ENCODE results near the gene CARS1.

DNA sequence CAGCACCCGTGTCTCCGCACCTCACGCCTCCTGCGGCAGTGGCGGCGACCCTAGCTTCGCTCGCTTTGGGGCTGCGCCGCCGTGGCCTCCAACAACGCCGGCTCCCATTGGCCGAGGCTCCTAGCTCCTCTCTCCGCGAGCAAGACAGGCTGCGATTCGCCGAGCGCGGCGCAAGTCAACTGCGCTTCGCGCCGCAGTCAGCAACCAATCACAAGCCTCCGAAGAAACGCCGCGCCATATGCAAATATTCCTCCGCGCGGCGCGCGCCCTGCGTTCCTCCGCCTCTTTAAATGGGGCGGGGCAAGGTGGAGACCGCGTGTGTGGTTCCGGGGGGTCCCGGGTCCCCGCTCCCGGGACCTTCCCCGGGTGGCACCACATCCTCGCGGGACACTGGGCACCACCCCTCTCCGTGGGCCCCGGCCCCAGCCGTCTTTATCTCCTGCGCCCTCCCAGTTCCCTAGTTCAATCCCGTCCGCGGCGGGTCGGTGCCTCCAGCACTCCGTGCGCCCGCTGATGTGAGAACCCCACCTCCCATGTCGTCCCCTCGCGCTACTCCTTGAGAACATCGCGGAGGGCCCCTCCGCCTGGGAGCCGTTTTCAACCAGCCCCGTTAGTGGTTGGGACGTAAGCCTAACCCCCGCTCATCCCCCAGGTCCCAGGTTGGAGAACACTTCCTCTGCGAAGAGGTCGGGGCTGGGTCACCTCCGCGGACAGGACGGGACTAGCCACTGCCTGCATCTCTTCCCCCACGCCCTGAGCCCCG lies 64.8 kb downstream of the CARS1 start, which contains the start of gene NAP1L4:
- no peak for TF ChIP-seq EP300 (IDR thresholded peaks at IDR 0.05; ENCODE audit: borderline replicate concordance in 1 of 2, control insufficient read depth in 1 of 2, low read depth in 2 of 2, low read length in 2 of 2)
- TF ChIP-seq ATF2 (IDR thresholded peaks at IDR 0.05; ENCODE audit: low read length): no peak
- no peak for TF ChIP-seq ATF7 (IDR thresholded peaks at IDR 0.05; ENCODE audit: low read depth)

All from GM12878 (cell line).